ENCODE measurements around the gene RCSD1.
A peak's percentile ranks its signal among the peaks of the same experiment; 100 is the strongest.

RCSD1 gene

GRCh38 chr1:167625040-167625823 is 4.8 kb upstream of the RCSD1 start:
- no peak for TF ChIP-seq CTCF (conservative IDR thresholded peaks at IDR 0.05; ENCODE audit: low read depth, low read length)
- no peak for DNase-seq (ENCODE audit: low read depth)
- H3K4me3 ChIP-seq (ENCODE audit: low read length): no peak overlapping the region

GRCh38 chr1:167627615-167627864 is 2.5 kb upstream of the RCSD1 start:
- DNase-seq (ENCODE audit: low read depth): no peak
- no peak overlapping the region for H3K4me3 ChIP-seq (ENCODE audit: low read length)

GRCh38 chr1:167627865-167628641 is 2.0 kb upstream of the RCSD1 start:
- no peak for DNase-seq (ENCODE audit: low read depth)
- TF ChIP-seq CTCF (conservative IDR thresholded peaks at IDR 0.05; ENCODE audit: low read depth, low read length): no peak

More at GRCh38 chr1:167627615-167627864, 2.5 kb upstream of the RCSD1 start:
- TF ChIP-seq CTCF (conservative IDR thresholded peaks at IDR 0.05; ENCODE audit: low read depth, low read length): no peak

GRCh38 chr1:167628741-167629515 is 1.1 kb upstream of the RCSD1 start:
- no peak overlapping the region for H3K4me3 ChIP-seq (ENCODE audit: low read length)
- TF ChIP-seq CTCF (conservative IDR thresholded peaks at IDR 0.05; ENCODE audit: low read depth, low read length): no peak
- no peak for DNase-seq (ENCODE audit: low read depth)

More at GRCh38 chr1:167627865-167628641, 2.0 kb upstream of the RCSD1 start:
- H3K4me3 ChIP-seq (ENCODE audit: low read length): no peak overlapping the region

GRCh38 chr1:167630568-167631385 is 745 bp downstream of the RCSD1 start:
- peak overlapping the region; percentile 39 for H3K4me3 ChIP-seq (ENCODE audit: low read length)
- no peak for DNase-seq (ENCODE audit: low read depth)
- no peak for TF ChIP-seq CTCF (conservative IDR thresholded peaks at IDR 0.05; ENCODE audit: low read depth, low read length)

GRCh38 chr1:167631386-167631935 is 1.4 kb downstream of the RCSD1 start:
- no peak for TF ChIP-seq CTCF (conservative IDR thresholded peaks at IDR 0.05; ENCODE audit: low read depth, low read length)
- H3K4me3 ChIP-seq (ENCODE audit: low read length): no peak overlapping the region

More at GRCh38 chr1:167631386-167631935, 1.4 kb downstream of the RCSD1 start:
- no peak for DNase-seq (ENCODE audit: low read depth)
